ENCODE measurements around the gene NATD1. TPM values are rescaled to one million over a fixed set of nuclear protein-coding genes. Genes with fewer than 3 reads are reported as not detected.
A peak's percentile ranks its signal among the peaks of the same experiment; 100 is the strongest.

Gene NATD1
- 5.9 TPM for total RNA-seq

DNA sequence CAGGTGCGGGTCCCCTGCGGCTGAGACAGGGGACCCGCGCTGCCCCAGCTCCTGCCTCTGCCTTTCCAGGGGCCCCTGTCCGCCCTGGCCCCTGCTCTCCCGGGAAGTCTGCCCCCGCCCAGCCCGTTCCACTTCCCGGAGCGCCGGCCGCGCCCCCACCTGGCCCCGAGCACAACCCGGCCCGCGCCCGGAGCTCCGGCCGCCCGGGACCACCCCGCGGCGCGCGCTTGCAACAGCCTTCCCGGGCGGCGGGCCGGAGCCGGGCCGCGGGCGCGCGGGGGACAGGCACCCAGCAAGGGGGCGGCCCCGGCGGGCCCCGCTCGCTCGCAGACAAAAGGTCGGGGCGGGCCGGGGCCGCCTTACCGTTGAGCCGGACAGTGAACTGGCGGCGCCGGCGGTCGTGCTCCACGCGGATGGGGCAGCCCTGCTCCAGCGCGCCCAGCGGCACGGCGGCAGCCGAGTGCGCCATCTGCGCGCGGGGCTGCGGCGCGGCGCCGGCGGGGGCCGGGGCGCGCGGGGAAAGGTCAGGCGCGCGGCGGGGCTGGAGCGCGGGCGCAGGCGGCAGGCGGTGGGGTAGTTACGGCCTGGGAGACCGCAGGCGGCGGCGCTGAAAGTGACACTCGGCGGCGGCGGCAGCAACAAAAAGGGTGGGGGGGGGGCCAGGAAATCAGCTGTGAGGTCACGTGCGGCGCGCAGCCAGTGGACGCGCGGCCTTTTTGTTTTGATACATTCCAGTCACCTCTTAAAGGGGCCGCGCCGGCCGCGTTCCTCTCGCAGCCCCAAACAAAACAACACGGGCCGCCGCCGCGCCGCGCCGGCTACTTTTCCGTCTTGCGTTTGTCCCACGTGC, at the start of gene NATD1:
TSS of gene NATD1 (minus strand) at position 615 of the 850 bp plus-strand sequence. CDS start at position 469, 146 bp downstream.
- DNase-seq (ENCODE audit: low spot score) = peak; percentile 90
- ATAC-seq = peak; percentile 87

GRCh38 chr17:21301593-21302550, 48.7 kb upstream of the NATD1 start:
- no peak for ATAC-seq
- DNase-seq (ENCODE audit: low spot score) = peak; percentile 48

- ATAC-seq (no peak), DNase-seq (ENCODE audit: low spot score) (no peak)
Measured at GRCh38 chr17:21300601-21301571, 47.7 kb upstream of the NATD1 start.

GRCh38 chr17:21299981-21300600, 46.9 kb upstream of the NATD1 start:
- no peak for ATAC-seq
- no peak for DNase-seq (ENCODE audit: low spot score)

DNA sequence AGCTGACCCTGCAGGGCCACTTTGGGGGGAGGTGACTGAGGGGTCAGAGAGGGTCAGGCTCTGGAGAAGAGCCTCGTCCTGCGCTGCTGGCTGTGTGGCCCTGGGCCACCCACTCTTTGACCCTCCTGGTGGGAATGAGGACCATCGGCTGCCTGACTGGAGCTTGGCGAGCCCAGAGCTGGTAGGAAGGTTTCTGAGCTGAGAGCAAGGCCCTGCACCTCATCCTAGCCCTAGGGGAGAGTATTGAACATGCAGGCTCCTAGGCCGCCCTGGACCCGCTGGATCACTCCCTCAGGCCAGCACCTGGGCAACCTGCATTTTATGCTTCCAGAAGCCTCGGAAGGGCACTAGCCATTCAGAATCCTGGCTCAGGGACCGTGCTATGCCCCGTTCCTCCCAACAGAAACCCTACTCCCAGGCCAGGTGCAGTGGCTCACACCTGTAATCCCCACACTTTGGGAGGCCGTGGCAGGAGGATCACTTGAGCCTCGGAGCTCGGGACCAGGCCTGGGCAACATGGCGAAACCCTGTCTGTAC, 45.8 kb upstream of the NATD1 start:
- DNase-seq (ENCODE audit: low spot score) = no peak
- ATAC-seq = no peak

DNA sequence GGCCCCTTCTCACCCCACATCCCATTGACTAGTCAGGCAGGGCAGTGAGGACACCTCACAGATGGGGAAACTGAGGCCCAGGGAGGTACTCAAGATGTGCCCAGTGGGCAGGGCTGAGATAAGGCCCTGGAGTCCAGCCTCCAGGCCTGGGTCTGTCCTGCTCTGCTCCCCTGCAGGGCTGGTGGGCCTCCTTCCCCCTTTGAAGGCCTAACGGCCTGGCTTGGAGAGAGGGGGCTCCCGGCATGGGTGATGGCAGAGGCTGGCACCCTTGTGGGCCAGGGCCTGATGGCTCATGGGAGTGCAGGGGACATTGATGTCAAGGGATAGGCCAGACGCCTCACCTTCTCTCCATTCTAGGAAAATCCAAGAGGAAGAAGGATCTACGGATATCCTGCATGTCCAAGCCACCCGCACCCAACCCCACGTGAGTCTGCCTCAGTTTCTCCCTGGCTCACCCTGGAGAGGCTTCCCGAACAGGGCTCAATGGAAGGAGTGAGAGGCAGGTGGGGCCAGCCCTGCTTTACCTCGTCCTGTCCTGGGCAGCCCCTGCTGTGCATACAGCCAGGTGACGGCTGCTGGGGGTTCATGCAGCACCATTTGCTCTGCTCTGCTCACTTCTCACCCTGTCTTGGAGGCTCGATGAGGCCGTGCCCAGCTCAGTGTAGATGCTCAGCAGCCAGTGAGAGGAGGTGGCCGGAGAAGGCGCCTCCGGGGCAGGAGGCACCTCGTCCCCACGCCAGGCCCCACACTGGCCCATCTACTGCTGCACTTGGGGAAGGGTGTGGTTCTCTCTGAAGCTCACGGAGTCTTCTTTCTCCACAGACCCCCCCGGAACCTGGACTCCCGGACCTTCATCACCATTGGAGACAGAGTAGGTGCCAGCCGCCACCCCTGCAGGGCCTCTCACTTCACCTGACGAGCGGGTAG, 45.1 kb upstream of the NATD1 start:
- no peak for DNase-seq (ENCODE audit: low spot score)
- ATAC-seq = no peak

- ATAC-seq (no peak), DNase-seq (ENCODE audit: low spot score) (no peak)
Measured at GRCh38 chr17:21297597-21297996, 44.4 kb upstream of the NATD1 start.

DNA sequence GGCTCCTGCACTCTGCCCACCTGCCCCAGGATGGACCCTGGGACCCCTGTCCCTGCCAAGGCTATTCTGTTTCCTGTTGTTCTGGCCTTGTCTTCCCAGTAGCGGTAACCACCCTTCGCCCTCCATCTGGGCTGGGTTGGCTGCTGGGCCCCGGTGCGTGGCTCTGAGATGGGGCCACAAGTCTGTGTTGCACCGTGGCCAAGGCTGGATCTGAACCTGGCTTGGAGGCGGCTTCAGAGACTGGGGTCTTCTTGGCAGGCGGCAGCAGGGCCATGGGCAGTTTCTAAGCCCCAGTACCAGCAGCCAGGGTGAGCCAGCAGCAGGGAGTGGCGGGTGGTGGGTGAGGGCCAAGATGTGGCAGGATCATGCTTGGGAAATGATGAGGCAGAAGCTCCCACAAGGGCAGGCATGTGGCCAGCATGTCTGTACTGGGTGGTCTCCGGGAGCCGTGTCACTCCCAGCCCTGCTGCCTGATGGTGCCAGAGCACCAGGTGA, 43.9 kb upstream of the NATD1 start:
- DNase-seq (ENCODE audit: low spot score) = no peak
- no peak for ATAC-seq

DNA sequence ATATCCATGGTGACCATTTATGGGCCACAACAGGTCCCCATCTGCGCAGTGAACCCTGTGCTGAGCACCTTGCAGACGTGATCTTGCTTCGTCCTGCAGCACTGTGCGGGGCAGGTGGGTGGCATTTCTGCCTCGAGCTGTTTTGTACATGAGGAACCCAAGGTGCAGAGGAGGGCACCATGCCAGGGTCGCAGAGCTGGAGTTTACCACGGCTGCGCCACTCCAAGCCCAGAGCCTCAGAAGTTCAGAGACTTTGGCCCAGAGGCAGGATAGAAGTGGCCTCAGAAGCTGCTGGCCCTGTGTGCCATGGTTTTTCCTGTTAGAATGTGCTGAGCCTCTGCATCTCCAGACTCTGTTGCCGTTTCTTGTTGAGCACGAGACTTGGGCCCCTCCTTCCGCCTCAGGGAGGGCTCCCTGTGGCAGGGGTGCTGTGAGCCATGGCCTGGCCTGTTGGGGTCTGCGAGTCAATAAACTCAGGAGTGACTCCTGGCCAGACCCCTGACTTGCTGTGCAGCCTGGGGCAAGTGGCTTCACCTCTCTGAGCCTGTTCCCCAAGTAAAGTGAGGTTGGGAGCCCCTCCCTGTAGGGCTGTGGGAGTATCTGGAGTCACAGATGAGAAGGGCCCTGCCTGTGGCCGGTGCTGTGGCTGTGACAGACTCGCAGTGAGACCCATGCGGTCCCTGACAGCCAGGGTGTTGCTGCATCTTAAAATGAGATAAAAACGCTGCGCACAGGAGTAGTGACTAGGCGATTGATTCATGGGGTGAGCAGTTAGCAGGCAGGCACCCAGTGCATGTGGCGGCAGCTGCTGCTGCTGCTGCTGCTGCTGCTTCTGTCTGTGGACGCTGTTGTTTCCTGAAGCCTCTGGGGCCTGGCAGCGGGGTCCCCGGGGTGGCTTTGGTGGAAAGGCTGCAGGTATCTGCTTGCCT, 43.2 kb upstream of the NATD1 start:
- ATAC-seq = peak; percentile 60

GRCh38 chr17:21295036-21295952, 42.1 kb upstream of the NATD1 start:
- ATAC-seq (peak; percentile 17), DNase-seq (ENCODE audit: low spot score) (no peak)

More for the DNA sequence above, 43.2 kb upstream of the NATD1 start:
- no peak for DNase-seq (ENCODE audit: low spot score)

GRCh38 chr17:21294321-21295035, 41.3 kb upstream of the NATD1 start:
- ATAC-seq = no peak
- no peak for DNase-seq (ENCODE audit: low spot score)

DNA sequence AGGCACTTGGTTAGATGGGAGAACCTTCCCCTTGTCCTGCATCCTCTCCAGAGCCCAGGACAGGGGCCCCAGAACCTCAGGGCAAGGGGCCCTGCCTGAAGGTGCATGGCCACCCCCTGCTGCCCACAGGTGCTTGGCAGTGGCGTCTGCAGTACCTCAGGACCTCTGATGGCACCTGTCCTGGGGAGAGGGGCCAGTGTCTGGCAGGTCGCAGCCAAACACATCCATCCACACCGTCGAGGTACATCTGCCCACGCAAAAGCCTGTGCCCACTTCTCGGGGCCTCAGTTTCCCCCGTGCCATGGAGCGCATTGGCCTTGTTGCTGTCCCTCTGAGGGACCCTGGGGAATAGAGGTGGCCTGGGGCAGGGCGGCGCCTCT, 40.6 kb upstream of the NATD1 start:
- ATAC-seq = no peak
- DNase-seq (ENCODE audit: low spot score) = no peak

GRCh38 chr17:21292867-21293830, 39.9 kb upstream of the NATD1 start:
- no peak for DNase-seq (ENCODE audit: low spot score)
- no peak for ATAC-seq

GRCh38 chr17:21291862-21292261, 38.7 kb upstream of the NATD1 start:
- DNase-seq (ENCODE audit: low spot score) (no peak), ATAC-seq (no peak)
